Upper lobe of left lung (tissue), 6 donors: Measurements from ENCODE around the gene NAP1L4. TPM values are rescaled to one million over a fixed set of nuclear protein-coding genes. Genes with fewer than 3 reads are reported as not detected.

ENCODE experiments used
- ATAC-seq, 2 donors: fragments of 200-7000 bp; cut with Tn5 transposase; one replicate each; pipeline ENCODE4 v1.9.1; 2022; ENCODE audit warnings: mild to moderate bottlenecking in 2 of 2, moderate library complexity in 2 of 2; ENCODE audit not compliant: low FRiP score in 2 of 2
- DNase-seq, 2 donors: peaks; one replicate each; pipeline ENCODE4 v3.0.0-alpha.2; 2019 to 2020
- H3K27ac ChIP-seq, 4 donors: fragments of 200-600 bp; sonication (generic); one replicate each; pipeline ENCODE4 v1.5.1; 2016 to 2019
- H3K27me3 ChIP-seq, 4 donors: fragments of 200-600 bp; sonication (generic); one replicate each; pipeline ENCODE4 v1.5.1; 2017 to 2019
- H3K36me3 ChIP-seq, 4 donors: fragments of 200-600 bp; sonication (generic); one replicate each; pipeline ENCODE4 v1.5.1; 2016 to 2019
- H3K4me1 ChIP-seq, 4 donors: fragments of 200-600 bp; sonication (generic); one replicate each; pipeline ENCODE4 v1.5.1; 2018 to 2019
- H3K4me3 ChIP-seq, 4 donors: fragments of 200-600 bp; sonication (generic); one replicate each; pipeline ENCODE4 v1.5.1; 2017 to 2019; ENCODE audit warnings: mild to moderate bottlenecking in 2 of 4, moderate library complexity in 1 of 4
- H3K9me3 ChIP-seq, 4 donors: fragments of 200-600 bp; sonication (generic); one replicate each; pipeline ENCODE4 v1.5.1; 2018 to 2019
- CTCF ChIP-seq, 6 experiments: fragments of 450-650 bp in 4 of 6; fragments of 200-600 bp in 2 of 6; sonication (generic) in 2 of 6; IDR thresholded peaks; one replicate each; pipeline ENCODE4 v1.5.1; 2016 to 2019; ENCODE audit warnings: antibody characterized with exemption in 6 of 6
- EP300 ChIP-seq, 4 donors: sonication (generic); formaldehyde crosslinking; IDR thresholded peaks; one replicate each; pipeline ENCODE4 v1.5.1; 2017; ENCODE audit warnings: antibody characterized with exemption in 4 of 4, control low read depth in 2 of 4
- POLR2A ChIP-seq, 4 donors: fragments of 450-650 bp; IDR thresholded peaks; one replicate each; pipeline ENCODE4 v1.5.1; 2016 to 2017; ENCODE audit warnings: antibody characterized with exemption in 4 of 4, mild to moderate bottlenecking in 2 of 4
- POLR2AphosphoS5 ChIP-seq, 2 donors: sonication (generic); formaldehyde crosslinking; IDR thresholded peaks; one replicate each; pipeline ENCODE4 v1.5.1; 2017; ENCODE audit warnings: antibody characterized with exemption in 2 of 2
- WGBS, 2 donors: methylation state at CpG; one replicate each; pipeline ENCODE4 v1.1.5; 2017 to 2018; 5-methylcytosine and 5-hydroxymethylcytosine counted together
- total RNA-seq, 6 donors: library from RNA; depleted of rRNA in 4 of 6; stranded (reverse); fragments of >200 nt in 4 of 6; gene quantifications; one replicate each; pipeline versions ENCODE4 v1.1.0 to v1.2.1, GENCODE V29; 2016 to 2021
- donor health status: DM: no; HTN: no; CAD: no; lungs with moderate emphysema.
- donor health status: DM: no; HTN: yes; CAD: no; lungs with severe emphysema.

NAP1L4 gene
- total RNA-seq, 6 donors from 2014 or later = 81.1 to 194 (median 103) TPM

GRCh38 chr11:3009481-3009880 is 17.4 kb upstream of the NAP1L4 start:
- no peak overlapping the region for H3K4me3 ChIP-seq
- H3K9me3 ChIP-seq = no peaks in the 10 kb centered on the region
- H3K4me1 ChIP-seq = peaks cover 0 to 9% (median 0%) of the 10 kb centered on the region in 4 donors
- ATAC-seq = no peak
- peaks cover 9 to 93% (median 62%) of the 10 kb centered on the region in 4 donors for H3K36me3 ChIP-seq
- H3K27me3 ChIP-seq = no peaks in the 10 kb centered on the region
- no peak overlapping the region for H3K27ac ChIP-seq
- TF ChIP-seq EP300 (IDR thresholded peaks at IDR 0.05) = no peak
- TF ChIP-seq CTCF (IDR thresholded peaks at IDR 0.05) = no peak
- TF ChIP-seq POLR2AphosphoS5 (IDR thresholded peaks at IDR 0.05) = no peak
- no peak for TF ChIP-seq POLR2A (IDR thresholded peaks at IDR 0.05)
- 69 to 77% methylated on average over 5 of the region's 5 CpGs for WGBS, 2 donors
- no peak for DNase-seq

GRCh38 chr11:3008746-3009336 is 16.7 kb upstream of the NAP1L4 start:
- Histone ChIP-seq H3K27me3 (no peaks in the 10 kb centered on the region), H3K36me3 (peaks cover 9 to 93% (median 63%) of the 10 kb centered on the region in 4 donors), H3K4me3 (no peak overlapping the region), H3K4me1 (peaks cover 0 to 9% (median 0%) of the 10 kb centered on the region in 4 donors), H3K27ac (no peak overlapping the region), H3K9me3 (no peaks in the 10 kb centered on the region)
- no peak for DNase-seq
- TF ChIP-seq CTCF (IDR thresholded peaks at IDR 0.05) = no peak
- TF ChIP-seq EP300 (IDR thresholded peaks at IDR 0.05) = no peak
- TF ChIP-seq POLR2AphosphoS5 (IDR thresholded peaks at IDR 0.05) = no peak
- TF ChIP-seq POLR2A (IDR thresholded peaks at IDR 0.05) = no peak
- 95 to 97% methylated on average over 7 to 9 of the region's 9 CpGs for WGBS, 2 donors
- no peak for ATAC-seq

- Histone ChIP-seq H3K9me3 (no peaks in the 10 kb centered on the region), H3K4me1 (peaks cover 0 to 9% (median 2%) of the 10 kb centered on the region in 4 donors), H3K27ac (peak overlapping the region in 2 of 4 donors; percentile 20 to 63), H3K4me3 (peak overlapping the region in 1 of 4 donors; percentile 41), H3K27me3 (no peaks in the 10 kb centered on the region), H3K36me3 (peaks cover 9 to 94% (median 67%) of the 10 kb centered on the region in 4 donors)
- no peak for ATAC-seq
- TF ChIP-seq POLR2A (IDR thresholded peaks at IDR 0.05) = no peak
- no peak for TF ChIP-seq POLR2AphosphoS5 (IDR thresholded peaks at IDR 0.05)
- no peak for TF ChIP-seq EP300 (IDR thresholded peaks at IDR 0.05)
- no peak for TF ChIP-seq CTCF (IDR thresholded peaks at IDR 0.05)
- WGBS, 2 donors = 91 to 92% methylated on average over 10 to 20 of the region's 20 CpGs
- peak in 1 of 2 donors; percentile 53 for DNase-seq
Observed at GRCh38 chr11:3007404-3008010, 15.4 kb upstream of the NAP1L4 start.

- H3K36me3 ChIP-seq = peaks cover 5 to 94% (median 67%) of the 10 kb centered on the region in 4 donors
- TF ChIP-seq CTCF (IDR thresholded peaks at IDR 0.05) = no peak
- TF ChIP-seq POLR2A (IDR thresholded peaks at IDR 0.05) = peak in 1 of 4 donors; percentile 33
- TF ChIP-seq POLR2AphosphoS5 (IDR thresholded peaks at IDR 0.05) = no peak
- no peak for TF ChIP-seq EP300 (IDR thresholded peaks at IDR 0.05)
- WGBS, 2 donors = 67 to 85% methylated on average over 13 to 21 of the region's 21 CpGs
- H3K9me3 ChIP-seq = no peaks in the 10 kb centered on the region
- H3K4me1 ChIP-seq = peaks cover 0 to 9% (median 2%) of the 10 kb centered on the region in 4 donors
- ATAC-seq (peak; percentile 54 to 87), DNase-seq (peak; percentile 76 to 89)
- no peaks in the 10 kb centered on the region for H3K27me3 ChIP-seq
- peak overlapping the region in 2 of 4 donors; percentile 20 to 69 for H3K27ac ChIP-seq
- H3K4me3 ChIP-seq = peak overlapping the region in 3 of 4 donors; percentile 3 to 41 (median 4)
Observed at GRCh38 chr11:3006505-3007260, 14.6 kb upstream of the NAP1L4 start.
